ENCODE measurements around the gene ZNF385B.
A peak's percentile ranks its signal among the peaks of the same experiment; 100 is the strongest.
"Not testable (repeated sequence)": the region's sequence is repeated elsewhere in the genome, so short reads cannot be mapped to it uniquely, and the experiment has no call there.

The ZNF385B gene

GRCh38 chr2:179802051-179802882 is 59.1 kb downstream of the ZNF385B start:
- DNase-seq (ENCODE audit: low spot score): no peak

- no peak for DNase-seq (ENCODE audit: low spot score)
These were observed 60.6 kb downstream of the ZNF385B start for GRCh38 chr2:179800776-179801175.

DNA sequence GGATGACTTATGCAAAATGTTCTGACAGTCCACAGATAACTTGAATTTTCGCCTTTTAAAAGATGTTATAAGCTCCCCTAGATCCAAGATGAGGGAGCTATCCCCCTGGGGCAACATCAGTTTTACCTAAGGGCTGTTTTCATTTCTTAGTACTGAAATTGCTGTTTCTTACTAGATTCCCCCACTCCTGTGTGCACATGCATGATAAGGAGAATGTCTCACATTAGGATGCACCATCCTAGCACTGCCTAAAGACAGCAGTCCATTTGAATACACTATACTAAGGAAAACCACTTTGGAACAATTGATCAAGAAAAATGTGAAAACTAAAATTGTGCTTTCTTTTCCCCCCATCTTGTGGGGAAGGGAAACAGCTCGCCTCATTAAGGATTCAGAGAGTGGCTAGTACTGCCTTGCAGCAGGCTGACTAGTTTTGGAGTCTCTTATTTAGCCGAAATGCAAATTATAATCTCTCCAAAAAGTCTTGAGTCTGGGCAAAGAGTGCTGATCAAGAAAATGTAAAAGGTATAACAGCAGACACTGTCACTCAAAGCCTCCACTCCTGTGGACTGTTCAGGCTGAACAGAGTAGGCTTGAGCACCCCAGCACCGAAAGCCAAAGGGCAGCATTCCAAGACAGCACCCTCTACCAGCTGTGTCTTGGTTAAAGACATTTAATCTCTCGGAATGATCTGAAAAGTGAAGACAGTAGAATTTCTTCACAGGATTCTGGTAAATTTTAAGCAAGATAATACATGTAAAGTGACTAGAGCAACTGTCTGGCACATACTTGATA is 65.0 kb downstream of the ZNF385B start:
- peak; percentile 23 for DNase-seq (ENCODE audit: low spot score)

DNA sequence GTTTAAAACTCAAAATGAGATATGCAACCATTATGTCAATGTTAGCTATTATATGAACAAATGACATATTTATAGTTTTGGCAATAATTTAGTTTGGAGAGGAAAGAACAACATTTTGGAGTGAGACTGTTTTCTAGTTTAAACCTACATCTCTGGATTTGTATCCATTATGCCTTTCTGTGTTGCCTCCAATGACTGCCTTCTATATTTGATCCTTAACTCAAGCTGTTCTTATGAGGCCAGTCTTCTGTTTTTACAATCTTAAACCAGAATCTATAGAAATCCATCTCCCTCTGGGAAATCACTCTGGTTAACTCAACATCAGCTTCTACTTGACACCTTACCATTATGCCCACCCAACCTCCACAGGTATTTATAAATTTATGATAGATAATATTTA is 67.5 kb downstream of the ZNF385B start:
- DNase-seq (ENCODE audit: low spot score): no peak

DNA sequence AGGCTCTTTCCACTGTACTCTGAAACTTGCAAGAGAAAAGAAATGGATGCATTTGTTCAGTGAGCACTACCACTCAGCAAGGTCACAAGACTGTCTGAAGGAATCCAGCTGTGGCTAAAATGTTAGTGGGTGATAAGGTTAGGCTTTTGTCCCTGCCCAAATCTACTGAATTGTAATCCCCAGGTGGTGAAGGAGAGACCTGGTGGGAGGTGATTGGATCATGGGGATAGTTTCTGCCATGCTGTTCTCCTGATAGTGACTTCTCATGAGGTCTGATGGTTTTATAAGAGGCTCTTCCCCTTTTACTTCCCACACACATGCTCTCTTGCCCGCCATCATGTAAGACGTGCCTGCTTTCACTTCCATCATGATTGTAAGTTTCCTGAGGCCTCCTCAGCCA is 68.2 kb downstream of the ZNF385B start:
- no peak for DNase-seq (ENCODE audit: low spot score)

GRCh38 chr2:179790235-179791217 is 70.9 kb downstream of the ZNF385B start:
- no peak for DNase-seq (ENCODE audit: low spot score)

DNA sequence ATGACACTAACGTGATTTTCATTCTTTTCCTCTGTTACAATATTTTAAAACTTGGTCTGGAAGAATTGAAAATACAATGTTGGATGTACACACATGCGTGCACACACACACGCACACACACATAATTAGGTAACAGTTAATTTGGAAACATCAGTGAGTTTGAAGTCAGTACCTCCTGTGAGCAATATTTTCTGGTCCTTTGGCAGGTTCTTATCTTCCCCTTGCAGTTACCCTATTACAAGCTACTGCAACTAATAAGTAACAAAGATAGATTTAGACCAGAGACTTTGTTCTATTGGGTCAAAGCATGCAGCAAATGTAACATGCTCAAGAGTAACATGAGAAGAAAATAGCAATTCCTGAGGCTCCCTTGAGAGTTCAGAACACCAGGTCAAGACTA is 73.3 kb downstream of the ZNF385B start:
- peak; percentile 48 for DNase-seq (ENCODE audit: low spot score)

- DNase-seq (ENCODE audit: low spot score): peak; percentile 42
These were observed 73.8 kb downstream of the ZNF385B start for GRCh38 chr2:179787601-179788000.

- DNase-seq (ENCODE audit: low spot score): no peak
These were observed 75.5 kb downstream of the ZNF385B start for GRCh38 chr2:179785902-179786301.

- not testable (repeated sequence) for DNase-seq (ENCODE audit: low spot score)
These were observed 79.1 kb downstream of the ZNF385B start for GRCh38 chr2:179782346-179782745.

- DNase-seq (ENCODE audit: low spot score): no peak
These were observed 87.4 kb downstream of the ZNF385B start for GRCh38 chr2:179773986-179774385.

DNA sequence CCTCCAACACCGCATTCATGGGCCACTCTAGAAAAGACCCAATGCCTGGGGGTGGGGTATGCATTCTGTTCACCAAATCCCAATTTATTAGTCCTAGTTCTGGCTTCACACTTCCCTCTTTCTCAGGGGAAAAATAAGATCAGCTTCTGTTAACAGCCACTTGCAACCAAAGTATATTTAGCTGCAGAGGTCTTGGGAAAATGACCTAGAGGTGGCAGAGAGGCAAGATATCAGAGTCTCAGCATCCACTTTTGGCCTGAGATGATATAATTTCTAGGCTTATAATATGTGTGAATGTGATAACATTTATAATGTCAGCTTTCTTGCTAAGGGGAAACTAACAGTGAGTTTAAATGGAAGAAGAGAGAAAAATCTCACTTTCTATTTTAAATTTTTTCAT is 89.1 kb downstream of the ZNF385B start:
- DNase-seq (ENCODE audit: low spot score): no peak

GRCh38 chr2:179771791-179772190 is 89.6 kb downstream of the ZNF385B start:
- no peak for DNase-seq (ENCODE audit: low spot score)

- no peak for DNase-seq (ENCODE audit: low spot score)
These were observed 91.4 kb downstream of the ZNF385B start for GRCh38 chr2:179770029-179770428.

GRCh38 chr2:179769323-179769722 is 92.1 kb downstream of the ZNF385B start:
- no peak for DNase-seq (ENCODE audit: low spot score)

DNA sequence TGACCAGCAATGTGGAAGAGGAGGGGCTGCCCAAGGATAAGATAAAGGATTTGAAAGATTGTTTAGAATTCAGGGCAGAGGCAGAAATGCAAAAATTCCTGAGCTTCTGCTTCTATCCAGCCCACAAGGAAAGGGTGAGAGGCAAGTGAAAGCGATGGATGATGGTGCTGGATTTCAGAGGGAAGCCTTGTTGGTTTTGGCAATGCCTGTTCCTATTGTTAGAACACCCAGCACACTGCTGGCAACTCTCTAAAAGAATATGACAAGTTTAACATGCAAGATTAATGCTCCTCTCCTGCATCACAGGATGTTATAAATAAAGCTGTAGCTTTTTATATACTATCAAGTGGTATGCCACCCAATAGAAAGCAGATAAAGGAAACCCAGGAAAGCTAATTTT is 92.6 kb downstream of the ZNF385B start:
- no peak for DNase-seq (ENCODE audit: low spot score)

GRCh38 chr2:179765666-179766065 is 95.7 kb downstream of the ZNF385B start:
- no peak for DNase-seq (ENCODE audit: low spot score)

DNA sequence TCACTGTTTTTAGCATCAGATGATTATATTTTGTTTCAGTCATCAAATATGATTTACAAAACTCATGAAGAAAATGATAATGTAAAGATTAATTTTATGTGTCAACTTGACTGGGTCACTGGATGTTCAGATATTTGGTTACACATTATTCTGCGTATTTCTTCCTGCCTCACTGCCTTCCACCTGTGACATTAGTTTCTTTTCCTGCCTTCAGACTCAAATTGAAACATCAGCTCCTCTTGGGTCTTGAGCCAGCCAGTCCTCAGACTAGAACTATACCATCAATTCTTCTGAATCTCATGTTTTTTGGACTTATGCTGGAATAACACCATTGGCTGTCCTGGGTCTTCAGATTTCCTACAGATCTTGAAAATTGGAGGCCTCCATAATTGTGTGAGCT is 96.7 kb downstream of the ZNF385B start:
- DNase-seq (ENCODE audit: low spot score): no peak

DNA sequence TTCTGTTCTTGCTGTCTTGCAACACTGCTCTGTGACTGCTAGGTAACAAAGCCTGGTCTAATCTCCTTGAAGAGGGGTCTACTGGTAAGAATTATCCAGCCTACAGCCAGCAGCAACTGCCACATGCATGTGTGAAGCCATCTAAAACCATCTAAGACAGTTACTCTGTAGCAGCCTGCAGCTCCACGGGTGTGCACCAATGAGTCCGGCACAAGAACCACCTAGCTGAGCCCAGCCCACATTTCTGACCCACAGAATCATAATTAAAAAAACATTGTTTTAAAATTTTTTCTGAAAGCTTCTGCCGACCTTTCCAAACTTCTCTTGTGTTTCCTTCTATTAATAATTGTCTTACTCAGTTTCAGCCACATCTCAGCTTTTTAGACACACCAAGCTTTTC is 102.8 kb downstream of the ZNF385B start:
- DNase-seq (ENCODE audit: low spot score): no peak

DNA sequence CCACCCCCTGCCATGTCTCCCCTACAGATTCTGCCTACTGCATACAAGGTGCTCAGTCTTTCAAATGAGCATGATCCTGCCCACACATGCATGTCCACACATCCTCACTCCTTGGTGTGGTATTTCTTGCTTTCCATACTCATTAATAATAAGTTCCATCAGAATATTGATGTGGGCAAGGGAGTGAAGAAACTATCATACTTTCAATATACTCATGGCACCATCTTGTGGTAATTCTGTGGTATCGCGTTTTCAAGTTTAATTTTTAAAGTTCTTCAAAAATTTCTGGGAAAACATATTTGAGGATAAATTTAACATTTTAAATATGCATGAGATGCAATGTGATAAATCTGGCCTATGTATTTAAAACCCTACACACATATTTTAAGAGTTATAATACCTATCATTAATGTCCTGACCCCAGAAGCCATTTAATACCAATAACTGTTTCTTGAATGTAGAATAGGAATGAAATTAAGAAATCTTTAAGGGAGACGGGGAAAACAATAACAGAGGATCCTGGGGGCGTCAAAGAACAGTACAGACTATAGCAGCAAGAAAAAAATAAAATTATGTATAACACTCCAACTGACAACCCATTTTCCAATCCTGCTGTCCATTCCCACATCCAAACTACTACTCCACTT is 110.1 kb downstream of the ZNF385B start:
- DNase-seq (ENCODE audit: low spot score): no peak

- no peak for DNase-seq (ENCODE audit: low spot score)
These were observed 112.2 kb downstream of the ZNF385B start for GRCh38 chr2:179749210-179749609.

GRCh38 chr2:179746981-179747380 is 114.4 kb downstream of the ZNF385B start:
- no peak for DNase-seq (ENCODE audit: low spot score)

Measured in hematopoietic multipotent progenitor cell treated with erythropoietin and hydrocortisone succinate and interleukin-3 and kit ligand, for 15 days (in vitro differentiated cells).